GM06990 (cell line): ENCODE measurements around the gene GBA2.
A peak's percentile ranks its signal among the peaks of the same experiment; 100 is the strongest.

Experiments used
- DNase-seq: peaks from one replicate; pipeline ENCODE4 v3.0.0-alpha.2; 2011; ENCODE audit not compliant: insufficient read length; ENCODE audit errors: extremely low read depth
- H3K27me3 ChIP-seq: replicated peaks from 2 replicates; pipeline ENCODE4 v1.6.0; 2011; ENCODE audit warnings: low read length; ENCODE audit not compliant: control insufficient read depth, insufficient read depth
- H3K36me3 ChIP-seq: 2 replicates; pipeline ENCODE4 v1.5.1; 2011; ENCODE audit warnings: low read length; ENCODE audit not compliant: control insufficient read depth, insufficient read depth
- H3K4me3 ChIP-seq: replicated peaks from 2 replicates; pipeline ENCODE4 v1.5.1; 2011; ENCODE audit warnings: low read depth, mild to moderate bottlenecking, control low read depth, low read length
- TF ChIP-seq, protein P1 (sequence below): IDR thresholded peaks from 2 replicates; pipeline ENCODE4 v1.5.1; 2011; ENCODE audit warnings: low read length, control low read depth, mild to moderate bottlenecking, inconsistent platforms; ENCODE audit not compliant: insufficient read depth, poor library complexity, severe bottlenecking

Gene GBA2

GRCh38 chr9:35792024-35792813, 43.2 kb upstream of the GBA2 start:
- no peak for DNase-seq
- H3K4me3 ChIP-seq = no peak overlapping the region
- H3K36me3 ChIP-seq = peaks cover 5% of the 10 kb centered on the region
- TF ChIP-seq, protein P1, sequence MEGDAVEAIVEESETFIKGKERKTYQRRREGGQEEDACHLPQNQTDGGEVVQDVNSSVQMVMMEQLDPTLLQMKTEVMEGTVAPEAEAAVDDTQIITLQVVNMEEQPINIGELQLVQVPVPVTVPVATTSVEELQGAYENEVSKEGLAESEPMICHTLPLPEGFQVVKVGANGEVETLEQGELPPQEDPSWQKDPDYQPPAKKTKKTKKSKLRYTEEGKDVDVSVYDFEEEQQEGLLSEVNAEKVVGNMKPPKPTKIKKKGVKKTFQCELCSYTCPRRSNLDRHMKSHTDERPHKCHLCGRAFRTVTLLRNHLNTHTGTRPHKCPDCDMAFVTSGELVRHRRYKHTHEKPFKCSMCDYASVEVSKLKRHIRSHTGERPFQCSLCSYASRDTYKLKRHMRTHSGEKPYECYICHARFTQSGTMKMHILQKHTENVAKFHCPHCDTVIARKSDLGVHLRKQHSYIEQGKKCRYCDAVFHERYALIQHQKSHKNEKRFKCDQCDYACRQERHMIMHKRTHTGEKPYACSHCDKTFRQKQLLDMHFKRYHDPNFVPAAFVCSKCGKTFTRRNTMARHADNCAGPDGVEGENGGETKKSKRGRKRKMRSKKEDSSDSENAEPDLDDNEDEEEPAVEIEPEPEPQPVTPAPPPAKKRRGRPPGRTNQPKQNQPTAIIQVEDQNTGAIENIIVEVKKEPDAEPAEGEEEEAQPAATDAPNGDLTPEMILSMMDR = no peak
- H3K27me3 ChIP-seq = no peaks in the 10 kb centered on the region

- H3K36me3 ChIP-seq = peaks cover 5% of the 10 kb centered on the region
- DNase-seq = no peak
- no peak within 1 kb of the TSS for H3K4me3 ChIP-seq
- TF ChIP-seq, protein P1 = no peak
- H3K27me3 ChIP-seq = no peaks in the 10 kb centered on the region
Measured at GRCh38 chr9:35791297-35791921, 42.4 kb upstream of the GBA2 start, which contains the start of gene NPR2. TSS of gene NPR2 (plus strand) at chr9:35791591. CDS start at chr9:35792409, 818 bp downstream.

DNA sequence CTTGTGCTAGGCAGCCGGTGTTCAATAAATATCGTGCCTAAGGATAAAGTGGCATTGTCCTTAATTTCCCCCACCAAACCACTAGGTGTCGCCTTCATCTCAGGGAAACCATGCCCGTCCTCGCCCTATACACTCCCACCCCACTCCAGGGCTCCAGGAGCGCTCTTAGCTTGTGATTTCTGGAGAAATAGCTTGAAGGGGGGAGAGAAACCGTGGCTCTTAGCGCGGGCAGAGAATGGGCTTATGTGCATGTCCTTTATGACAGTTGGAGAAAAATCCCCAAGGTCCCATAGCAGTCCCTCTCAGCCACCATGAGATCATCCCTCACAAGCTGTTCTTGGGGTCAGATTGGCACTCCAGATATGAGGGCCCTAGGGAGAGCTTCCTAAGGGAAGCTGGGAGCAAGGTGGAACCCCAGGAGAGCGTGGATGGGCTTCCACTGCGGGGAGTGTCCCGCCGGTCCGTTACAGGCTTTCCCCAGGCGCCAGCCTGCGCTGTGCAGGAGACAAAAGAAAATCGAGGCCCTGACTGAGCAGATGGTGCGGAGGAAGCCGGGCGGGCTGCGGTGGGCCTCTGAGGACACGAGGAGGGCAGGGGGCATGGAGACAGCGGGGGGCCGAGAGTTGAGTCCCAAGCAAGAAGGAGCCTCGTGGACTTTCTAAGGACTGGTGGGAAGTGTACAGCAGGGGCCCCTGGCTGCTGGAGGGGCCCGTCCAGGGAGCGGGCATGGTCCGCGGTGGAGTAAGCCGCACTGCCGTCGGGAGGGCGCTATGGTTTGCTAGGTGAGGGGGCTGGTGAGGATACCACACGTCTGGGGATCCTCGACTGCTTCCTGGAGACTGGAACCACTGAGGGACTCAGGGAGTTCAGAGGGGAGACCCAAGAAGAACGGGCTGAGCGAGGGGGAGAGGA, 41.6 kb upstream of the GBA2 start:
- TF ChIP-seq, protein P1 = peak; percentile 80
- DNase-seq = no peak
- peaks cover 5% of the 10 kb centered on the region for H3K36me3 ChIP-seq
- H3K27me3 ChIP-seq = no peaks in the 10 kb centered on the region
- H3K4me3 ChIP-seq = no peak overlapping the region

GRCh38 chr9:35790025-35790384, 41.0 kb upstream of the GBA2 start:
- peaks cover 8% of the 10 kb centered on the region for H3K36me3 ChIP-seq
- no peak overlapping the region for H3K4me3 ChIP-seq
- TF ChIP-seq, protein P1 = no peak
- DNase-seq = no peak
- no peaks in the 10 kb centered on the region for H3K27me3 ChIP-seq

DNA sequence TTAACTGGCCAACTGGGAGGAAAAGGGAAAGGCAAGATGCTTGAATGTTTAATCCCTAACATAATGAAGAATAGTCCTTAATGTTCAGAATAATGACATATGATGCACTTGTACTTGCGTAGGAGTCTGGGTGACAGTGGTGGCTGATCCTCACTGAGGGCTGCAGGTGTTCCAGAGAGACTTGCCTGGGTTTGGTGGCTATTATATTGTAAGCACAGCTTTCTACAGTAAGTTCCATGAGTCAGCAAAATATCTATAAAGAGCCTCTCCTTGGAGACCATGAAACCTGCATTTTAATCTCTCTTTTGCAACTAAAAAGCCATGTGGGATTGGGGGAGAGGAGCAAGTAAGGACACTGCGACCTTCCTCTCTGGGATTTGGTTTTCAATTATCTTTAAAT, 40.5 kb upstream of the GBA2 start:
- DNase-seq = no peak
- H3K27me3 ChIP-seq = no peaks in the 10 kb centered on the region
- H3K4me3 ChIP-seq = no peak overlapping the region
- H3K36me3 ChIP-seq = peaks cover 8% of the 10 kb centered on the region
- TF ChIP-seq, protein P1 = no peak
